IMR-90 (cell line): Measurements from ENCODE around the gene GOLT1A. TPM values are rescaled to one million over a fixed set of nuclear protein-coding genes. Genes with fewer than 3 reads are reported as not detected.
"Not testable (repeated sequence)": the region's sequence is repeated elsewhere in the genome, so short reads cannot be mapped to it uniquely, and the experiment has no call there.

Source experiments
- ATAC-seq: fragments of 200-7000 bp; cut with Tn5 transposase; 2 replicates; pipeline ENCODE4 v1.9.1; 2020; ENCODE audit warnings: low read depth, mild to moderate bottlenecking, moderate library complexity
- BruUV-seq: library from RNA; stranded (reverse); fragments of 400-500 nt; replicated peaks from 2 replicates; lab custom pipeline; 2021; lab: Mats Ljungman, UMichigan
- CTCF ChIA-PET: fragments of 300-600 bp; formaldehyde crosslinking; extraction: SDS; loops from one replicate; lab custom pipeline; 2021; ENCODE audit warnings: antibody characterized with exemption; lab: Yijun Ruan, JAX
- POLR2A ChIA-PET: fragments of 300-600 bp; sonication (Branson Sonifier 250); formaldehyde crosslinking; loops from one replicate; lab custom pipeline; 2022; ENCODE audit warnings: antibody characterized with exemption; ENCODE audit not compliant: unreplicated experiment; lab: Charles Lee
- DNase-seq: peaks from one replicate; pipeline ENCODE4 v3.0.0; 2013
- H2AFZ ChIP-seq: replicated peaks from 2 replicates; pipeline ENCODE3; 2013; ENCODE audit warnings: low read length, mild to moderate bottlenecking; ENCODE audit not compliant: poor library complexity
- H2AK5ac ChIP-seq: 2 replicates; pipeline ENCODE4 v1.6.1; 2013; ENCODE audit warnings: low read depth, low read length, inconsistent platforms
- H2AK9ac ChIP-seq: replicated peaks from 2 replicates; pipeline ENCODE3; 2013; ENCODE audit warnings: mild to moderate bottlenecking, low read depth, low read length, moderate library complexity; ENCODE audit not compliant: poor library complexity
- H2BK120ac ChIP-seq: 2 replicates; pipeline ENCODE4 v1.6.1; 2013; ENCODE audit warnings: low read depth, low read length, inconsistent platforms
- H2BK15ac ChIP-seq: 3 replicates; pipeline ENCODE4 v1.6.1; 2013; ENCODE audit warnings: low read depth, low read length, inconsistent platforms
- H2BK20ac ChIP-seq: 2 replicates; pipeline ENCODE4 v1.6.1; 2013; ENCODE audit warnings: low read depth, mild to moderate bottlenecking, inconsistent platforms, low read length, moderate library complexity
- H2BK5ac ChIP-seq: 2 replicates; pipeline ENCODE4 v1.6.1; 2013; ENCODE audit warnings: mild to moderate bottlenecking, low read depth, low read length, inconsistent platforms; ENCODE audit not compliant: poor library complexity, severe bottlenecking
- H3K14ac ChIP-seq: replicated peaks from 2 replicates; pipeline ENCODE4 v1.6.1; 2013; ENCODE audit warnings: low read depth, low read length, inconsistent platforms
- H3K18ac ChIP-seq: 2 replicates; pipeline ENCODE4 v1.6.1; 2013; ENCODE audit warnings: low read depth, low read length, control low read depth
- H3K23ac ChIP-seq: 2 replicates; pipeline ENCODE4 v1.6.1; 2013; ENCODE audit warnings: low read depth, low read length, inconsistent platforms
- H3K27ac ChIP-seq: 2 replicates; pipeline ENCODE4 v1.5.1; 2013; ENCODE audit warnings: mild to moderate bottlenecking, control low read depth, low read length; ENCODE audit not compliant: insufficient read depth
- H3K27me3 ChIP-seq: 2 replicates; pipeline ENCODE4 v1.6.1; 2013; ENCODE audit warnings: low read length; ENCODE audit not compliant: control insufficient read depth, insufficient read depth
- H3K36me3 ChIP-seq: 2 replicates; pipeline ENCODE4 v1.6.1; 2013; ENCODE audit warnings: low read length, mixed read lengths; ENCODE audit not compliant: control insufficient read depth, insufficient read depth
- H3K4ac ChIP-seq: 2 replicates; pipeline ENCODE4 v1.6.1; 2013; ENCODE audit warnings: low read depth, low read length, inconsistent platforms
- H3K4me1 ChIP-seq: 2 replicates; pipeline ENCODE4 v1.6.1; 2013; ENCODE audit warnings: low read length, mixed read lengths; ENCODE audit not compliant: control insufficient read depth, insufficient read depth
- H3K4me2 ChIP-seq: 2 replicates; pipeline ENCODE4 v1.6.1; 2013; ENCODE audit warnings: low read depth, mild to moderate bottlenecking, control low read depth, low read length, moderate library complexity
- H3K4me3 ChIP-seq: 2 replicates; pipeline ENCODE4 v1.5.1; 2013; ENCODE audit warnings: low read depth, mild to moderate bottlenecking, control low read depth, low read length, moderate library complexity; ENCODE audit not compliant: insufficient read depth
- H3K56ac ChIP-seq: 2 replicates; pipeline ENCODE4 v1.6.1; 2013; ENCODE audit warnings: low read length, inconsistent platforms; ENCODE audit not compliant: insufficient read depth; ENCODE audit errors: extremely low read depth
- H3K79me1 ChIP-seq, 2 experiments: 2 replicates each; pipeline ENCODE4 v1.6.1; 2013; ENCODE audit warnings: low read length in 2 of 2, inconsistent platforms in 1 of 2, low read depth in 1 of 2
- H3K9ac ChIP-seq: 2 replicates; pipeline ENCODE4 v1.6.1; 2013; ENCODE audit warnings: low read depth, low read length, control low read depth
- H3K9me1 ChIP-seq: 2 replicates; pipeline ENCODE4 v1.6.1; 2013; ENCODE audit warnings: low read length, inconsistent platforms; ENCODE audit not compliant: insufficient read depth
- H3K9me3 ChIP-seq: 2 replicates; pipeline ENCODE4 v1.6.1; 2013; ENCODE audit warnings: low read length; ENCODE audit not compliant: control insufficient read depth, insufficient read depth
- H4K20me1 ChIP-seq: 2 replicates; pipeline ENCODE4 v1.6.1; 2013; ENCODE audit warnings: low read length, inconsistent platforms; ENCODE audit not compliant: insufficient read depth
- H4K5ac ChIP-seq: 2 replicates; pipeline ENCODE4 v1.6.1; 2013; ENCODE audit warnings: mild to moderate bottlenecking, low read depth, low read length, control low read depth
- H4K8ac ChIP-seq, 2 experiments: 2 replicates each; pipeline ENCODE4 v1.6.1; 2013; ENCODE audit warnings: low read depth in 2 of 2, low read length in 2 of 2, control low read depth in 1 of 2, inconsistent platforms in 1 of 2
- H4K91ac ChIP-seq: 2 replicates; pipeline ENCODE4 v1.6.1; 2013; ENCODE audit warnings: low read depth, low read length, inconsistent platforms; ENCODE audit not compliant: insufficient read depth
- WGBS, 2 experiments: methylation state at CpG; one replicate each; pipeline versions ENCODE4 v1.1.5 to v1.1.7; 2013; ENCODE audit warnings: missing lambda C conversion rate in 2 of 2; ENCODE audit not compliant: insufficient read length in 1 of 2; ENCODE audit errors: extremely low coverage in 2 of 2; 5-methylcytosine and 5-hydroxymethylcytosine counted together
- dilution Hi-C: fragments of 300-500 bp; cut with HindIII; formaldehyde crosslinking; loops from one replicate; pipeline ENCODE4 v1.14.3; 2018; ENCODE audit warnings: low sequenced_read_pairs; ENCODE audit not compliant: unreplicated experiment
- in situ Hi-C: fragments of 300-500 bp; cut with MboI; formaldehyde crosslinking; loops from 3 replicates; pipeline ENCODE4 v1.14.3; 2019; ENCODE audit warnings: low sequenced_read_pairs, inconsistent platforms, mixed read lengths
- intact Hi-C: fragments of 100-400 bp; cut with micrococcal nuclease; formaldehyde crosslinking; loops from 2 replicates; pipeline ENCODE4 v1.10.0; 2022
- polyA plus RNA-seq, 3 experiments: library from polyadenylated mRNA; depleted of rRNA; stranded (reverse); fragments of >200 nt; gene quantifications; 2 replicates each; pipeline ENCODE4 v1.2.3, GENCODE V29; 2012; ENCODE audit warnings: low replicate concordance in 1 of 3
- total RNA-seq: library from RNA; depleted of rRNA; stranded (reverse); fragments of >200 nt; gene quantifications from 2 replicates; pipeline ENCODE4 v1.2.3, GENCODE V29; 2012

The GOLT1A gene
- total and polyA plus RNA-seq, 2 of the 4 experiments (the other 2 are of a cell fraction): 0.32 TPM; not detected in 1

- H2AK9ac ChIP-seq, H3K56ac ChIP-seq, H3K79me1 ChIP-seq, H3K9me1 ChIP-seq, H3K27ac ChIP-seq, H3K4me1 ChIP-seq, intact Hi-C loops, H4K91ac ChIP-seq, H2BK120ac ChIP-seq, H3K4ac ChIP-seq, ATAC-seq, H2BK20ac ChIP-seq, H3K18ac ChIP-seq, H3K9me3 ChIP-seq, H4K8ac ChIP-seq, H3K14ac ChIP-seq, BruUV-seq, H2AFZ ChIP-seq, DNase-seq, H4K20me1 ChIP-seq, H3K23ac ChIP-seq, POLR2A ChIA-PET, H3K4me2 ChIP-seq, H3K27me3 ChIP-seq, dilution Hi-C loops, in situ Hi-C loops, H2AK5ac ChIP-seq, H3K36me3 ChIP-seq, H4K5ac ChIP-seq, H3K4me3 ChIP-seq, H3K9ac ChIP-seq, H2BK5ac ChIP-seq, H2BK15ac ChIP-seq: not testable (repeated sequence)
- CTCF ChIA-PET: interaction anchor here (0.6 kb wide), 1 partner anchor 176 kb away, joined by 3 read pairs; no protein-coding TSS in a partner anchor
- no CpG with 5 or more reads among the region's 1 CpG for WGBS, 2 experiments
Measured at GRCh38 chr1:204237515-204237914, 23.7 kb upstream of the GOLT1A start.
